LNCaP clone FGC (cell line): Measurements from ENCODE around the gene UACA.

Experiments used
- DNase-seq: peaks from one replicate; pipeline ENCODE4 v3.0.0-alpha.2; 2011; ENCODE audit warnings: low read depth
- H3K4me3 ChIP-seq: 2 replicates; pipeline ENCODE4 v1.5.1; 2011; ENCODE audit warnings: mild to moderate bottlenecking, low read depth, low read length, control low read depth
- CTCF ChIP-seq: IDR thresholded peaks from 2 replicates; pipeline ENCODE4 v1.5.1; 2012; ENCODE audit warnings: mild to moderate bottlenecking; ENCODE audit not compliant: control insufficient read depth, insufficient read depth; ENCODE audit errors: extremely low read depth

Gene UACA

GRCh38 chr15:70707686-70708300 is 55.6 kb downstream of the UACA start:
- DNase-seq, result no peak
- TF ChIP-seq CTCF, result no peak
- no peak overlapping the region for H3K4me3 ChIP-seq

- DNase-seq, result no peak
- TF ChIP-seq CTCF, result no peak
- no peak overlapping the region for H3K4me3 ChIP-seq
These were observed 58.6 kb downstream of the UACA start for GRCh38 chr15:70704731-70705130.

- no peak for TF ChIP-seq CTCF
- no peak overlapping the region for H3K4me3 ChIP-seq
- DNase-seq, result no peak
These were observed 59.2 kb downstream of the UACA start for GRCh38 chr15:70704166-70704565.

GRCh38 chr15:70703096-70703878 is 60.1 kb downstream of the UACA start:
- H3K4me3 ChIP-seq, result no peak overlapping the region
- no peak for DNase-seq
- no peak for TF ChIP-seq CTCF

GRCh38 chr15:70702584-70702983 is 60.8 kb downstream of the UACA start:
- no peak for DNase-seq
- no peak overlapping the region for H3K4me3 ChIP-seq
- no peak for TF ChIP-seq CTCF

- no peak for TF ChIP-seq CTCF
- no peak overlapping the region for H3K4me3 ChIP-seq
- no peak for DNase-seq
These were observed 61.3 kb downstream of the UACA start for GRCh38 chr15:70701891-70702568.
